Activated CD8-positive, alpha-beta memory T cell treated with anti-CD3 and anti-CD28 coated beads for 48 hours (primary cell): ENCODE data around the gene CHRND.

Experiments
- DNase-seq, 3 experiments: peaks; one replicate each; pipeline ENCODE4 v3.0.0-alpha.2; 2020; ENCODE audit warnings: low read depth in 2 of 3, low spot score in 2 of 3

Gene CHRND

DNA sequence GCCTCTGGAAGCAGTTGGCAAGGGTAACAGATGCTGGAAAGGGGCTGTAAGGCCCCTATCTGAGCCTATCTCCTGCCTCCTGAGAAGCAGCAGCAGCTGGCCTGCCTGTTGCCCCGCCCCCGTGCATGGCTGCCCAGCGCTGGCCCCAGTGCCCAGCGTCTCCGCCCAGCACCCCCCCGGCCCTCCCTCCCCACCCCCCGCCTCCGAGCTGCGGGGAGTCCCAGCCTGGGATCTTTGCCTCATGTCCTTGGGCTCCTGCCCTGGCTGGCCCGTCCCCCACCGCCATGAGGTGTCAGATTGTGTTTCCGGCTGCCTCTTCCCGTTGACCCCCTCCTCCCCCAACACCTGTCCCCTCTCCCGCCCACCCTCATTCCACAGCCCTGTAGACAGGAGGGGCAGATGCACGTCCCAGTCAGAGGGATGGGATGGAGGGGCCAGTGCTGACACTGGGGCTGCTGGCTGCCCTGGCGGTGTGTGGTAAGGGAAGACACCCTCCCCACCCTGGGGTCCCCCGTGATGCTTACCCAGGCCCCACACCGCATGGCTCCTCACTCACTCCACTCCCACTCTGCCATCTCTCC is at the start of gene CHRND:
Gene CHRND, plus strand, starts transcription at position 370 of the 581 bp plus-strand sequence. Its CDS starts 56 bp downstream, at position 426.
- no peak for DNase-seq

DNA sequence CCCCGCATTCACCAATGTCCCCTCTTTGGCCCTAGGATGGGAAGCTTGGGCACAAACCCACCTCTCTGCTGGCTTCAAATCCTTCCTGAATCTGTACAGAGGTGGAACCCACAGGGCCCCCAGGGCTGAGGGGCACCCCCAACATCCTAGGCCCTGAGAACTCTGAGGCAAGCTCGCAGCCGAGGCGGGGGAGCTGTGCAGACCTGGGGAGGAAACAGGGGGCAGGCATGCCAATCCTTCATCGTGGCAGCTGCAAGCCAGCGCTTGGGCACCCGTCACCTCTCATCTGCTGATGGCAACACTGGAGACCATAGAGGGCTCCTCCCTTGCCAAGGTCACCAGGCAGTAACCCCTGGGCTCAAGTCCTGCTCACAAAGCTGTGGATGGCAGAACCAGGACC is 49.2 kb upstream of the CHRND start:
- no peak for DNase-seq

GRCh38 chr2:232477751-232478510 is 48.0 kb upstream of the CHRND start:
- no peak for DNase-seq

DNA sequence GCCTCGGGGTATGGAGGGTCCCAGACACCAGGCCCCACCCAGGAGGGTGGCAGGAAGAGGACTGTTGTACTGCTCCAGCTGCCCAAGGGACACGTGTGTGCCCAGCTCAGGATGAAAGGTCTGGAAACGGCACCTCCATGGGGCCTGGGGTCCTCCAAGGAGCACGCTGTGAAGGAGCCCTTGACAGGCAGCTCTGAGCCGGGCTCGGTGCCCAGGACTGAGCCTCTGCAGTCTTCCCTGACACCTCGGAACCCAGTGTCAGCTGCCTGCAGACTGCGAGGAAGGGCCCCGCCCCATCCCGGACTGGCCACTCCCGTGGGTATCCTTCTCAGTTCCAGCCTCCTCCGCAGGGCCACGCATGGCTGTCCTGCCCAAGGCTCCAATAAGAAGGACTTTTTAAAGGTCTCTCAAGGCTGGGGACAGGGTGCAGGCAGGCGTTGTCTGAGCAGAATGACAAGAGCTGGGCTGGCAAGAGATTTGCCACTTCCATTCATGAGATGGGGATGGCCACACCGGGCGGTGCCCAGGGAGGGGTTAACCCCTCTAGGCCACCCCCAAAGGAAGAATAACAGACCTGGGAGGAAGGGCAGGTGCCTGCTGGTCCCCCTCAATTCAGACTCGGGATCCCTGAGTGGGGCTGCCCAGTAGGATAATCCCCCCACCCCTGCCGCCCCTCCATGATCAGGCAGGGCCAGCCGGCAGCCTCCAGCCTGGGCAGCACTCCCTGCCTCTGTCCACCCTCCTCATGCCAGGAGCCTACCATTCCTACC is 47.2 kb upstream of the CHRND start:
- DNase-seq = no peak

- no peak for DNase-seq
Measured at GRCh38 chr2:232479341-232480200, 46.4 kb upstream of the CHRND start.

- no peak for DNase-seq
Measured at GRCh38 chr2:232480201-232481190, 45.5 kb upstream of the CHRND start.

DNA sequence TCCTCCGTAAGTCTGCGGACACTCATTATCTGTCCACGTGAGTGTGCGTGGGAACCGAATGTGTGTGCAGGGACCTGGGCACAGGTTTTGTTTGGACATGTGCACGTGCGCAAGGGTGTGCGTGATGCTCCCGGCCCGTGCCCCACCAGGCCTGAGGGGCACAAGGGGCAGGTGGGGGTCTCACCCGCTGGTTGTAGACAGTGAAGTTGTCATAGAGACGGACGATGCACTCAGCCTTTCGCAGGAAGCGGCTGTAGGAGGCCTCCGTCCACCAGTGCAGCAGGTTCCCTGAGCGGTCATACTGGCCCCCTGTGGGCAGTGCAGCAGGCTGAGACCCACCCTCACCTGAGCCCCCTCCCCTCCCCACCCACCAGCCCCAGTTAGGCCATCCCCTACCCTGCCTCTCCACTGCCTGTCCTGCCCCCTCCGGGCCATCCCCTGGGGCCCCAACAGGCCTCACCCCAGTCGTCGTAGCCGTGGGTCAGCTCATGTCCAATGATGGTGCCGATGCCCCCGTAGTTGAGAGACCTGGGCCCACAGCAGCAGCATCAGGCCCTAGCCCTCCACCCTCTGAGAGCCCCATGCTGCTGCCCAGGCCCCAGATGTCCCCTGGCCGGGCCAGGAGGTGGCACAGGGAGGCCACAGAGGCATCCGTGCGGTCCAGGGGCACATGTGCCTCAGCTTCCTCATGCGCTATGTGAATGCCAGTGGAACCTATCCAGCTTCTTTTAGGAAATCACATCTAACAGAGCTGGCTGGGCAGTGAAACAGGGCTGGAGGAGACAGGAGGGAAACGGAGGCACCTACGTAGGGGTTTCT is 44.4 kb upstream of the CHRND start:
- no peak for DNase-seq

DNA sequence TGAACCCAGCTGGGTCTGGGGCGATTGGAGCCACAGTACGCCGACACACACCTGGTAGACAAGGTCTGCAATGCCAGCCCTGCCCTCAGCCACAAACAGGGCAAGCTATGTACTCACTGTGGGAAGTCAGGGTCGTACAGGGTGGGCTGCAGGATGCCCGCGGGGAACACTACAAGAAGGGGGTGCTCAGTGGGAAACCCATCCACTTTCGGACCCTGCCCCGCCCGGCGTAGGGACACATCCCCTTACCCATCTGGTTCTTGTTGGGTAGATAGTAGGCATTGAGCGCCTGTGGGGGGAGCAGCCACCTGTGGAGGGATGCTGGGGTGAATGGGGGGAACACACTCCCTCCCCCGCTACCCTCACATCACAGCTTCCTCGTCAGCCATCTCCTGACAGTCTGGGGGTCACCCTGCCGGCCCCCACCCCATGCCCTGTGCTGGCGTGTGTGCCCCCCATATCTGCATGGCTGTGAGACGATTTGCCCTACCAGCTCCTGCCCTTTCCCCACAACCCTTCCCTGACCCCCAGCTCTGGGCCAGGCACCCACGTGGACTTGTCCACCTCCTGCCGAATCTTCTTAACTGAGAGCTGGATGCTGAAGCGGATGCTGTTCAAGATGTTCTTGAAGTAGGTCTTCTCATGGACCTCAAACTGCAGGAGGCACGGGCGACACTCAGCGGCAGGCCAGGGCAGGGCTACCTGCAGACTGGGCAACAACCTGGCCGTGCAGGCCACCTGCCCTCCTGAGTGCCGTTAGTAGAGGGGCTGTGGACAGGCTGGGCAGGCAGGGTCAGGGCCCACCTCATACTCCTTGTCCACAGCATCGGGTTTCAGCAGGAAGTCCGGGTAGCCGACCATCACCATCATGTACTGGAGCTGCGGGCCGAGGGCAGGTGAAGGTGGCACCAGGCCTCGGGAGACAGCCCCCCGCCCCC is 43.4 kb upstream of the CHRND start:
- no peak for DNase-seq

DNA sequence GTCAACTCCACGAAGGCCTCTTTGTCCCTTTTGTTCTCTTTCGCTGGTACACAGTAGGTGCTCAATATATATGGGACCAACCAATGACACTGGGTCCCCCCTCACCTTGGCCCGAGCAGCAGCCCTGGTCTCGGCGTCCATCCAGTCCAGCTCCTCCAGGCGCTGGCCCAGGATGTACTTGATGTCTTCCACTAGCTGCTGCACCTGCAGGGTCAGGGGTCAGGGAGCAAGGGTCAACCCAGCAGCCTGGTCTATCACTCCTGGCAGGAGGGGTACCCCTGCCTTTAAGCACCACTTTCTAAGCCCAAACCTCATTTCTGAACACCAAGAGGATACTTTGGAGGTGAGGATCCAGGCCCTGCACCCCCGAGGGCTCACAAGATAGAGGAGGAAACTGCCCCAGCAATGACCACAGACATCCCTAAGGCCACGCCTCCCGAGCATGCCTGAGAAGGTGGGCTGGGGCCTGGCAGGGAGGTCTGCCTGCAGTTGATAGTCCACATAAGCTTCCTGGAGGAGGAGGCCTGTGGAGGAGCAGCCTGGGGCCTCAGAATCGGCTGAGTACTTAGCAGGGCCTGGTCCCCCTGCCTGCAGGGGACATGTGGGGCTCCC is 42.5 kb upstream of the CHRND start:
- no peak for DNase-seq

DNA sequence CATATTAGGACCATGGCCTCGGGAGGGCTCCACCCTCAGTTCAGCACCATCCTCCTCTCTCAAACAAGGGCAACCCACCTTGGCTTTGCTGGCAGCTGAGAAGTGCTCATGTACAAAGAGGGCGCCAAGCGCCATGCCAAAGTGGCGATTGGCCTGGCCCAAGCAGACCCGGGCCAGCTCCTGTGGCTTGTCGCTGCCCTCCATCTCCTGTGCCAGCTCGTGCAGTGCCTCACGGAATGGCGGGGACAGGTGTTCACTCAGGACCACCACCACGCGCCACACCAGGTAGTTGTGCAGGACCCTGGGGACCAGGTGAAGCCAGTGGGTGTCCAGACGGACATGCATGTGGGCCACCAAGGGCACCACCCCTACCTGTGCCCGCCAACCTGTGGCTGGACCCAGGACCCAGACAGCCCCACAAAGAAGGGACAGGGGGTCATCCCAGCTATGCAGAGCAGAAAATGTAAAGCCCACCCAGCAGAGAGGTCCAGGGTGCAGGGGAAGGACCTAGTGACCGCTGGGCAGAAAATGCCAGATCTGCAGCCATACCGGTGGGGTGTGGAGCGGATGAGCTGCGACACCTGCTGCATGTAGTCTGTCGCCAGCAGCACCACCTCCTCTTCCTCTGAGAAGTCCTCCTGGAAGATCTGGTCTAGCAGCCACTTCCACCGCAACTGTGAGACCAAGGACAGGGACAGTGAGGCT is 41.9 kb upstream of the CHRND start:
- DNase-seq = no peak

GRCh38 chr2:232484628-232485347 is 41.2 kb upstream of the CHRND start:
- DNase-seq = no peak

DNA sequence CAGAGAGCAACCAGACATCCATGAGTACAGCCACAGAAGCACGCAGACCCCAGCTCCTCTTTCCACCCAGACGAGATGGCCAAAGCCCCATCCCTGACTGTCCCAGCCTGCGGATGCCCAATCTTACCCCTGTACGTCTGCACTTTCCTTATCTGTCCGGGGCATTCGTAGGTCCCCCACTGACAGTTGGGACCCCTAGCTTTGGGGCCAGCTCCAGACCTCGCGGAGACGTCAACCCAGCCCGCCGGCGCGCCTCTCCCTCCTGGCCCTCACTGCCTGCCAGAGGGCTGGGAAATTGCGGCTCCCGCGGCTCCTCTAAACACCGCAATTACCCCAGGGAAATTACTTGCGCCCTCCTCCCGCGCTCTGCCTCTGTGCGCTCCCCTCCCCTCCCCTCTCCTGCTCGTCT is 40.6 kb upstream of the CHRND start:
- no peak for DNase-seq

GRCh38 chr2:232485757-232486557 is 40.0 kb upstream of the CHRND start:
- no peak for DNase-seq

GRCh38 chr2:232486558-232487384 is 39.2 kb upstream of the CHRND start:
- DNase-seq = no peak
